GM18909 (cell line): Measurements from ENCODE around the gene F8A2.
"Not testable (repeated sequence)": the region's sequence is repeated elsewhere in the genome, so short reads cannot be mapped to it uniquely, and the experiment has no call there.

ENCODE experiments used
- ATAC-seq: cut with Tn5 transposase; IDR thresholded peaks from one replicate; pipeline ENCODE4 v1.9.1; 2021; ENCODE audit warnings: mild to moderate bottlenecking; ENCODE audit not compliant: unreplicated experiment, poor library complexity

F8A2 gene

DNA sequence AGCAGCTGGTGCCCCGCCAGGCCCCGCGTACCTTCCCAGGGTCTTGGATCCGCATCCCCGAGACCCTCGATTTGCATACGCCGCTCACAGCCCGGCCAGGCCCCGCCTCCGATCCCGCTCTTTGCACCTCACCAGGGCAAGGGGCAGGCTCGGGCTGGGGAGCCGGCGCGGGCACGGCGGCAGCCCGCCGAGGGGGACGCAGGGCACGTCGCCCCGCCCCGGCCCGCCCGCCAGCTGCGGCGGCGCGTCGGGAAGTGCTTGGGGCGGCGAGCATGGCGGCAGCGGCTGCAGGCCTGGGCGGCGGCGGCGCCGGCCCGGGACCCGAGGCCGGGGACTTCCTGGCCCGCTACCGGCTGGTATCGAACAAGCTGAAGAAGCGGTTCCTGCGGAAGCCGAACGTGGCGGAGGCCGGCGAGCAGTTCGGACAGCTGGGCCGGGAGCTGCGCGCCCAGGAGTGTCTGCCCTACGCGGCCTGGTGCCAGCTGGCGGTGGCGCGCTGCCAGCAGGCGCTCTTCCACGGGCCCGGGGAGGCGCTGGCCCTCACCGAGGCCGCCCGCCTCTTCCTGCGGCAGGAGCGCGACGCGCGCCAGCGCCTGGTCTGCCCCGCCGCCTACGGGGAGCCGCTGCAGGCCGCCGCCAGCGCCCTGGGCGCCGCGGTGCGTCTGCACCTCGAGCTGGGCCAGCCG lies at the start of gene F8A2:
Gene F8A2, plus strand, starts transcription at position 253 of the 686 bp plus-strand sequence. Its CDS starts 20 bp downstream, at position 273.
- ATAC-seq = peak; percentile 85

GRCh38 chrX:155333544-155334100 lies 48.3 kb upstream of the F8A2 start:
- no peak for ATAC-seq

DNA sequence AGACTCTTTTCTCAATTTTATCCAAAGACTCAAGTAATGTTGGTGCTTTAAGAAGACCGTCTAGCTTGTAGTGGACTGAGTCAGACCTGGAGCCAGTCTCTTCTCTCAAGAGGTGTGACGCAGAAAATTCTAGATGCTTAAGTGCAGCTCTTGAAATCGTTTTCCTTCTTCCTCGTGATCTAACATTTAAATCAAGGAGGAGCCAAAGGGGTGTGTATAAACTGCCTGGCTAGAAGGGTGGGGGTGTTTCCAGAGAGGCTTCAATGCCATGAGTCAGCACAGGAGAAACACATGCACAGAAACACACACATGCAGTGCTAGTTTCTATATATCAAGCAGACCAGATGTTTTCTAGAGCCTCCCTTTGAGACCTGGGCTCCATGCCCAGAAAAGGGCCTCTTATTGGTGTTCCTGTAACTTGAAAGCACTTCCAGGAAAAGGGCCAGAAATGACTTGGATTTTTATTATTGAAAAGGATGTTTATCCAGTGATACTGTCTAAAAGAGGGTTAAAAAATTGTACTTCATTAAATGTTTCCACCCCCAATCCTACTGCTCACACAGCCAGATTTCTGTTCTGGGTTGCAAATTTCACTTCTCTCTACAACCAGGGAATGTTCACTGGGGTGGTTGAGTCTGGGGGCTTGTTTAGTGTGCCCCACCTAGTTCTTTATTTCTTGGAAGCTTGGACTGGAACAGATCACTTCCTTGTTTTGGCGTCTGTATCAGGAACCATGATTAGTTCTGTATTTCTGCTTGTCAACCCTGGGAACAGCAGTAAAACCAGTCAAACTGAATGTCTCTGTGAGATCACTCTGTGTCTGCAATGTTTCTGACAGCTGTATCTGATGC lies 47.2 kb upstream of the F8A2 start, which contains the start of gene CLIC2:
Gene CLIC2, minus strand, starts transcription at position 129 of the 851 bp plus-strand sequence. CDS start 187 bp downstream, outside the sequence.
- no peak for ATAC-seq

GRCh38 chrX:155335337-155335712 lies 46.6 kb upstream of the F8A2 start:
- not testable (repeated sequence) for ATAC-seq

DNA sequence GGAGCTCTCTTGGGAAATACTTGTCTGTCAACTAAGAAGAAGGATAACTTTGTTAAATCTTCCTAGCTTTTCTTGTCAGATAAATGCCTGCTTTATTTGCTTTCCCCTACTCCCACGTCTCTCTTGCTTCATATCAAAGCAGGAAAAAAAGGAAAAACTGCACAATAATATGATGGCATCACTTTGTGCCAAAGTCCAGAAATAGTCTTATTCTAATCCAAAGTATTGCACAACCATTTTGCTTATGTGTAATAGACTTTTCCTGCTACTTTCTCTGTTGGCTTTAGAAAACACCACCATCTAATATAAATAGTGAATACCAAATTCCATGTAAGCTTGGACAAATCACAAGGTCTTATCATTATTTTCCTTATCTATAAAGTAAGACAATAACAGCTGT lies 36.2 kb upstream of the F8A2 start:
- ATAC-seq = not testable (repeated sequence)

- not testable (repeated sequence) for ATAC-seq
Measured at GRCh38 chrX:155349448-155349847, 32.4 kb upstream of the F8A2 start.

GRCh38 chrX:155363712-155364111 lies 18.2 kb upstream of the F8A2 start:
- not testable (repeated sequence) for ATAC-seq

DNA sequence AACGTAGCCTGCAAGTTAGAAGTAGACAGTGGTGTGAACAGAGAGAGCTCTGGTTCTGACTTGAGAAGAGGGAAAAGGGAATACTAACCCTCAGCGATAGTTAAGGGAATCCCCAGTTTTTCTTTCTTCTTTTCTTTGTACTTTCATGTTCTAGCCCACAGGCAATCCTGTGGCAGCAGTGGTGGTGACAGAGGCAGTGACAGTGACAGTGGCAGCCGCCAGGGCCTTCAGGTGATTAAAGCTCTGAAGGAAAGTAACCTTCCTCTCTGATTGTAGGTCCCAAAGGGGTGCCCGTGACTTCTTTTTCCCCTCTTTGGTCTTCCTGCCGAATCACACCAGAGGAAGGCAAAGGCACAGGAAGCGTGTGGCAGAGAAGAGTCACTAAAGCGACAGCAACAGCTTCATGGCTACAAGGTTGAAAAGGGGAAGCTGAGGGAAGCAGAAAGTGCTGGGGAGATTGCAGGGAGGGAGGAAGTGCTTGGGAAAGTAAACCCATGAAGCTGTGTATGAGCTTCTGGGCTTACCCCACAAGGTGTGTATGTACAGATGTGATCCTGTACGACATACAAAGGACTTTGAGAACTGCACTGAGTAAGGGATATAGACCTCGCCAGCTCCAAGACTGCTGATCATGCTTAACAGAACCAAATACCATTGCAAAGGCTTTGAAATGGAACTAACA lies 8.0 kb upstream of the F8A2 start:
- ATAC-seq = peak; percentile 77

DNA sequence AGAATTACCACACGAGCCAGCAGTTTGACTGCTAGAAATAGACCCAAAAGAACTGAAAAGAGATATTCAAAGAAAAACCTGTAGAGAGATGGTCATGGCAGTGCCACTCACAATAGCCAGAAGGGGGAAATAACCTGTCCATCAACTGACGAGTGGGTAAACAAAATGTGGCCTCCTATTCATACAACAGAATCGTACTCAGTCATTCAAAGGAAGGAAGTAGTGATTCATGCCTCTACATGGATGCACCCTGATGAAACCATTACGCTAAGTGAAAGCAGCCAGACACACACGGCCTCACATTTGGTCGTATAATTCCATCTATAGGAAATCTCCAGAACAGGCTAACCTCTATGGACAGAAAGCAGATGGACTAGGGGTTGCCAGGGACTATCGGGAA lies 2.1 kb upstream of the F8A2 start:
- not testable (repeated sequence) for ATAC-seq

DNA sequence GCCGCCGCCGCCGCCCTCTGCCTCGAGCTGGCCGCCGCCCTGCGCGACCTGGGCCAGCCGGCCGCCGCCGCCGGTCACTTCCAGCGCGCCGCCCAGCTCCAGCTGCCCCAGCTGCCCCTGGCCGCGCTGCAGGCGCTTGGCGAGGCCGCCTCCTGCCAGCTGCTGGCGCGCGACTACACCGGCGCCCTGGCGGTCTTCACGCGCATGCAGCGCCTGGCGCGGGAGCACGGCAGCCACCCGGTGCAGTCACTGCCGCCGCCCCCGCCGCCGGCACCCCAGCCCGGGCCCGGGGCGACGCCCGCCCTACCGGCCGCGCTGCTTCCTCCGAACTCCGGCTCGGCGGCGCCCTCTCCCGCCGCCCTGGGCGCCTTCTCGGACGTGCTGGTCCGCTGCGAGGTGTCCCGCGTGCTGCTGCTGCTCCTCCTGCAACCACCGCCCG lies 653 bp downstream of the F8A2 start:
- peak; percentile 51 for ATAC-seq

- ATAC-seq = no peak
Measured at GRCh38 chrX:155389634-155390033, 7.7 kb downstream of the F8A2 start.

- not testable (repeated sequence) for ATAC-seq
Measured at GRCh38 chrX:155394747-155395276, 12.9 kb downstream of the F8A2 start.

- ATAC-seq = no peak
Measured at GRCh38 chrX:155406429-155406828, 24.5 kb downstream of the F8A2 start.

DNA sequence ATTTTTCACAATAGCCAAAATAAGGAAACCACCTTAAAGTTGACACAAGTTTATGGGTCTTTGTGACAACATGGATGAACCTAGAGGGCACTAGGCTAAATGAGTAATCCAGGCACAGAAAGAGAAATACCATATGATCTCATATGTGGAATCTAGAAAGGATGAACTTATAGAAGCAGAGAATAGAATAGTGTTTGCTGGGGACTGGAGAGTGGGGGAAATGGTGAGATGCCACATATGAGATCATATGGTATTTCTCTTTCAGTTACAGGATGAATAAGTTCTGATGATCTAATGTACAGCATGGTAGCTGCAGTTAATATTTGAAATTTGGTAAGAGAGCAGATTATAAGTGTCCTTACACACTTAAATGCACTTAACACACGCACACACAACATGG lies 35.9 kb downstream of the F8A2 start:
- ATAC-seq = no peak
